Testis (tissue), 2 donors: ENCODE measurements around the gene ADAR.

Experiments
- POLR2A ChIP-seq: fragments of 450-650 bp; IDR thresholded peaks from one replicate; pipeline ENCODE4 v1.6.1; 2017; ENCODE audit warnings: antibody characterized with exemption, mild to moderate bottlenecking, moderate library complexity
- TF ChIP-seq, protein P1 (sequence below), 3 experiments: fragments of 450-650 bp in 2 of 3; fragments of 200-600 bp in 1 of 3; sonication (generic) in 1 of 3; IDR thresholded peaks; one replicate each; pipeline ENCODE4 v1.5.1; 2016 to 2019; ENCODE audit warnings: antibody characterized with exemption in 3 of 3, mild to moderate bottlenecking in 2 of 3, moderate library complexity in 1 of 3

DNA sequence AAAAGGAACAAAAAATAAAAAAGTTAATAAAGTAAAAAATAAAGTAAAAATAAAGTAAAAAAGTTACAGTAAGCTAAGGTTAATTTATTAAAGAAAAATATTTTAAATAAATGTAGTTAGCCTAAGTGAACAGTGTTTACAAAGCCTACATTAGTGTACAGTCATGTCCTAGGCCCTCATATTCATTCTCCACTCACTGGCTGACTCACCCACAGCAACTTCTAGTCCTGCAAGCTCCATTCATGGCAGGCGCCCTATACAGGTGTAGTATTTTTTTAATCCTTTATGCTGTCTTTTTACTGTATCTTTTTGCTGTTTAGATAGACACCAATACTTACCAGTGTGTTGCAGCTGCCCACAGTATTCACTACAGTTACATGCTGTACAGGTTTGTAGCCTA is 12.4 kb downstream of the ADAR start:
- TF ChIP-seq, protein P1, sequence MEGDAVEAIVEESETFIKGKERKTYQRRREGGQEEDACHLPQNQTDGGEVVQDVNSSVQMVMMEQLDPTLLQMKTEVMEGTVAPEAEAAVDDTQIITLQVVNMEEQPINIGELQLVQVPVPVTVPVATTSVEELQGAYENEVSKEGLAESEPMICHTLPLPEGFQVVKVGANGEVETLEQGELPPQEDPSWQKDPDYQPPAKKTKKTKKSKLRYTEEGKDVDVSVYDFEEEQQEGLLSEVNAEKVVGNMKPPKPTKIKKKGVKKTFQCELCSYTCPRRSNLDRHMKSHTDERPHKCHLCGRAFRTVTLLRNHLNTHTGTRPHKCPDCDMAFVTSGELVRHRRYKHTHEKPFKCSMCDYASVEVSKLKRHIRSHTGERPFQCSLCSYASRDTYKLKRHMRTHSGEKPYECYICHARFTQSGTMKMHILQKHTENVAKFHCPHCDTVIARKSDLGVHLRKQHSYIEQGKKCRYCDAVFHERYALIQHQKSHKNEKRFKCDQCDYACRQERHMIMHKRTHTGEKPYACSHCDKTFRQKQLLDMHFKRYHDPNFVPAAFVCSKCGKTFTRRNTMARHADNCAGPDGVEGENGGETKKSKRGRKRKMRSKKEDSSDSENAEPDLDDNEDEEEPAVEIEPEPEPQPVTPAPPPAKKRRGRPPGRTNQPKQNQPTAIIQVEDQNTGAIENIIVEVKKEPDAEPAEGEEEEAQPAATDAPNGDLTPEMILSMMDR (IDR thresholded peaks at IDR 0.05) = no peak
- TF ChIP-seq POLR2A = no peak
